Activated CD4-positive, CD25-positive, alpha-beta regulatory T cell treated with anti-CD3 and anti-CD28 coated beads, Interleukin-2, amount 50 U/mL, for 16 hours (primary cell): Measurements from ENCODE around the gene DLL3.

Experiments
- DNase-seq: peaks from one replicate; pipeline ENCODE4 v3.0.0-alpha.2; 2020; ENCODE audit warnings: low read depth, low spot score

DLL3 gene

DNA sequence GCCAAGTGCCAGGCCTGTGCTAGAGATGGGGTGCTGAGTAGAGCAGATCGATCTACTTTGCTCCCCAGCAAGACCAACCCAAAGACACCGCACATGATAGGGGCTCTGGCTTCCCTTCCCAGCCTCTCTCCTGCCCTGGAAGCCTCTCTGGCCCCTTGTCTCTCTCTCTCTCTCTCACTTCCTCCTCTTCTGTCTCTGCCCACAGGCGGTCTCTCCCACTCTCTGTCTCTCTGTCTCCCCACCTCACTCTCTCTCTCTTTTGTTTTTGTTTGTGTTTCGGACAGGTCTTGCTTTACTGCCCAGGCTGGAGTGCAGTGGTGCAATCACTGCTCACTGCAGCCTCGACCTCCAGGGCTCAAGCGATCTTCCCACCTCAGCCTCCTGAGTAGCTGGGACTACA lies 17.5 kb downstream of the DLL3 start:
- DNase-seq = no peak

DNA sequence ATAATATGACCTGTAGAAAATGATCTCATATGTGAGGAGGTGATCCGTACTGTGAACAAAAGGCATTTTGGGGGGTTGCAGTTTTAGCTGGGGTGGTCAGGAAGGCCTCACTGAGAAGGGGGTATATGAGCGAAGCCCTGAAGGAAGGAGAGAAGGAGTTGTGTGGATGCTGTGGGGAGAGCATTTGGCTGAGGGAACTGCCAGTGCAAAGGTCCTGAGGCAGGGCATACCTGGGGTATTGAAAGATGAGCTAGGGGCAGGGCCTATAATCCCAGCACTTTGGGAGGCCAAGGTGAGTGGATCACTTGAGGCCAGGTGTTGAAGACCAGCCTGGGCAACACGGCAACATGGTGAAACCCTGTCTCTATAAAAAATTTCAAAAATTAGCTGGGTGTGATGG lies 18.7 kb downstream of the DLL3 start:
- DNase-seq = no peak

DNA sequence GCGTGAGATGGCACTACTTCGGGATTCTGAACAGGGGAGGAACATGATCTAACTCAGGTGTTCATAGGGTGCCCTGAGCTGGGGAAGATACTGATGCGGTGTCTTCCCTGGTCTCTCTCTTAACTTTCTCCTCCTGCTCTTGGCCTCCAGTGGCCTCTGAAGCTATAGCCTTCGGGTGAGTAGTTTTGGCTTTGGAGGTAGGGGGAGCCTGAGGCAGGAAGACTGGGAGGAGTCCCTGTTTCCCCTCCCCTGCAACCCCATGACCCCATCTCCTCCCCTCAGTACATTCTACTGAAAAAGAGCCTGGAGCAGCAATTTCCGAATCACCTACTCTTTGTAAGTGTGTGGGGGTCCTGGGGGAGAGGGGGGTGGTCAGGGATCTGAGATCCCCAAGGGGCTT lies 19.7 kb downstream of the DLL3 start:
- DNase-seq = no peak

DNA sequence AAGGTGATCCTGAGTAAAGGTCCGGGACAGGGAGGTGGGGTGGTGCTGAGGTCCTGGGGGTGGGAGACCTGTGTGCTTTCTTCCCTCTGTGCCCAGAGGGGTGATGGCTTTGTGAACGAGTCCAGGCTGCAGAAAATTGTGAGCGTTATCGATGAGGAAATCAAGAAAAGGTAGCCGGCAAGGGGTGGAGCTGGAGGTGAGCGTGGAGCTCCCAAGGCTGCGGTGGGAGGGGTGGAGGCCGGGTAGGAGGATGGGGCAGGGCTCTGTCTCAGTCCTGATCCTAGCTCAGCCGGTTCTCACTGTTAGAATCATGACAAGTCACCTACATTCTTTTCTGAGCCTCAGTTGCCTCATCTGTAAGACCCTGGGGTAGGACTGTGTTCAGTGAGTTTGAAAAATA lies 20.2 kb downstream of the DLL3 start:
- DNase-seq = no peak

DNA sequence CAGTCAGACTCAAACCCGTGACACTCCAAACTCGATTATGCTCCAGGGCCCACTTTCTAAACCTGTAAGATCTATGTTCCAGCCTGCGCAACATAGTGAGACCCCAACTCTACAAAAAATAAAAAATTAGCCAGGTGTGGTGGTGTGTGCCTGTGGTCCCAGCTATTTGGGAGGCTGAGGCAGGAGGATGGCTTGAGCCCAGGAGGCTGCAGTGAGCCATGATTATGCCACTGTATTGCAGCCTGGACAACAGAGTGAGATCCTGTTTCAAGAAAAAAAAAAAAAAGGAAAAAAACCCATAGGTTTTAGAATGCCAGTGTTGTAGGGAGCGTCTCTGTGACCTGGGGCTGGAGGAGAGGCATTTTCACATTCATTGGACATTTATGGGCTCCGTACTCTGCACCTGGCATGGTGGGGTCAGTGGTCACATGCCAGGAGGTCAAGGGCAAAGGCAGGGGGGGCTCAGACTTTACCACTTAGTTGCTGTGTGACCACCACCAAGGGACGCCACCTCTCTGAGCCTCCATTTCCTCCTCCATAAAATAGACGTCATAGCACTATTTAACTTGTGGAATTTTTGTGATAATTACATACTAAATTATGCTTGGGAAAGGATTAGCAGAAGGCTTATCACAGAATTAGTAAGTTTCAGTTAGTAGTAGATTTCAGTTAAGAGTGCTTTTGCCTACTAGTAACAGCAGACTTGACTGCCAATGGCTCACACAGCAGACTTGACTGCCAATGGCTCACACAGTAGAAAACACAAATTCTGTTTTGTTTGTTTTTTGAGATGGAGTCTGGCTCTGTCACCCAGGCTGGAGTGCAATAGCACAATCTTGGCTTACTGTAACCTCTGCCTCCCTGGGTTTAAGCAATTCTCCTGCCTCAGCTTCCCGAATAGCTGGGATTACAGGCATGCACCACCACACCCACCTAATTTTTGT lies 22.1 kb downstream of the DLL3 start:
- DNase-seq = no peak

DNA sequence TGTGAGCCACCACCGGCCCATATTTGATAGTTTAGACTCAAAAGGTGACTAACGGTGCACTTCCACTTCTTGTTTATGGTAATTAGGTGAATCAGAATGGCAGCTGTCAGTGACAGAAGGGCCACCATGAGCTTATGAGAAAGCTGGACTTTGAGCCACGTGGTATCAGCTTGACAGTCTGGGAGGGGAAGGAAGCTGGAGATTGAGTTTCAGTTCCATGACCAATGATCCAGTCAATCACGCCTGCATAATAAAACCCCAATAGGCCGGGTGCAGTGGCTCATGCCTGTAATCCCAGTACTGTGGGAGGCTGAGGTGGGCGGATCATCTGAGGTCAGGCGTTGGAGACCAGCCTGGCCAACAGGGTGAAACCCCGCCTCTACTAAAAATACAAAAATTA lies 25.7 kb downstream of the DLL3 start:
- no peak for DNase-seq

DNA sequence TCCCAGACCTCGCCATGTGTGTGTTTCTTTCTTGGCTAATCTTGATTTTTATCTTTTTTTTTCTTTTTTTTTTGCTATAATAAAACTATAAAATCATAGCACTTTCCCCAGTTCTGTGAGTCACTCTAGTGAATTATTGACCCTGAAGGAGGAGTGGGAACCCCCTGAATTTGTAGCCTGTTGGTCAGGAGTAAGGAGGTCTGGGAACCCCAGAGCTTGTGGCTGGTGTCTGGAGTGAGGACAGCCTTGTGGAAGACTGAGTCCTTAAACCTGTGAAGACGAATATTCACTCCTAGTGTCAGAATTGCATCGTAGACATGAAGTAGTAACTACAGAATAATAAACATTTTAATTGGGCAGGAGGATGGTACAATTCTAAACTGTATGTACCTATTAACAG lies 26.5 kb downstream of the DLL3 start:
- no peak for DNase-seq

DNA sequence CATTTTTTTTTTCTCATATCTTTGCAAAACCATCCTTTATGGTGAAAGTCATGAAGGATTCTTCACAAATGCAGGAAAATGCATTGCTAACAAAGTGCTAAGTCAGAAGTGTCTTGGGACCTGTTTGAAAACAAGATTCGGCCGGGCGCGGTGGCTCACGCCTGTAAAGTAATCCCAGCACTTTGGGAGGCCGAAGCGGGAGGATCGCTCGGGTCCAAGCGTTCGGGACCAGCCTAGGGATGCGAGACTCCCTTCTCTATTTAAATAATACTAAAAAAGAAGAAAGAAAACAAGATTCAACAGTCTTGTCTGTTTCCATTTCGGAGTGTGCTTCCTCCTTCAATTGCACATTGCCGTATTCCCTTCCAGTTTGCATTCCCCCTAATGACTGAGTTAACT lies 33.1 kb downstream of the DLL3 start:
- DNase-seq = no peak

DNA sequence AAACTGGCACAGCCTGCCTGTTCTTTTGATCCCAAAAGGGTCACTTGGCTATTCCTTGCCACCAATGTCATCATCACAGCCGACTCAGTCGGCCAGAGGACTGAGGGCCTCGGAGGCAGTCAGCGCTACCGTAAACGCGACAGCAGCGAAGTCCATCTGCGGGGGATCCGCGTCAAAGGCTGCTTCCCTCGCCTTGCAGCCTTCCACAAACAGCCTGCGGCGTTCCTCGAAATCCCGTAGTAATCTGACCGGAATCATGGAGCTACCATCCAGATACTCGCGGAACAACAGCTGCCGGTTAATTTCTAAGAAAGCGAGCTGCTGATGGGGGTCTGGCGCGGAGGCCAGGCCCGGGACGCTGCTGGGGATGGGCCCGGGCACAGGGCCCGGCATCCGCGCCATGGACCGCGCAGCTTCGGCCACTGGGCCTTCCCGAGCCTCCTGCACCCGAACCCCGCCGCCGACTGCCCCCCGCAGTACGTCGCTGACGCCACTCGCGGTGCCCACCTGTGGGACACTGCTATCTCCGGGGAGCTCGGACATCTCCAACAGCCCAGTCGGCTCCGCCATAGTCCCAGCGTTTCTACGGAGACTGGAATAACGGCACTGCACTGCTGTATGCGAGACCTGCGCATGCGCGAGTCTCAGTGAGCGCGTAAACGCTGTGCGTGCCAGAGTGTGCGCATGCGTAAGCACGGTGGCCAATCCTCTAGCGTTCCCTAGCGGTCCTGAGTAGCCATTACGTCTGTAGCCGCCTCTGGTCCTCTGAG lies 33.7 kb downstream of the DLL3 start, which contains the start of gene EID2B:
TSS of gene EID2B (minus strand) at position 620 of the 770 bp plus-strand sequence. CDS start at position 570, 50 bp downstream.
- peak; percentile 89 for DNase-seq

DNA sequence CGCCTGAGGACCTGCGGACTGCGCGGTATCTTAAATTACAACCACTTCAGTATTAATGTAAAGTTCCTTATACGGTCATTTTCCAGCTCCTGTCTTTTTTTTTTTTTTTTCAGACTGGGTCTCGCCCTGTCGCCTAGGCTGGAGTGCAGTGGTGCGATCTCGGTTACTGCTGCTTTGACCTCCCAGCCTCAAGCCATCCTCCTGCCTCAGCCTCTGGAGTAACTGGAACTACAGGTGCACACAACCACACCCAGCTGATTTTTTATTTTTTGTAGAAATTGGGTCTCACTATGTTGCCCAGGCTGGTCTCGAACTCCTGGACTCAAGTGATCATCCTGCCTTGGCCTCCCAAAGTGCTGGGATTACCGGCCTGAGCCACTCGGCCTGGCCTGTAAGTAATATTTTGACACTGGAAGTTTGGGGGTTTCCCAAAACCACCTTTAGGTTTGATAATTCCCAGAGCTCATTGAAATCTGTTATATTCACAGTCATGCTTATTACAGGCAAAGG lies 34.3 kb downstream of the DLL3 start:
- DNase-seq = no peak

DNA sequence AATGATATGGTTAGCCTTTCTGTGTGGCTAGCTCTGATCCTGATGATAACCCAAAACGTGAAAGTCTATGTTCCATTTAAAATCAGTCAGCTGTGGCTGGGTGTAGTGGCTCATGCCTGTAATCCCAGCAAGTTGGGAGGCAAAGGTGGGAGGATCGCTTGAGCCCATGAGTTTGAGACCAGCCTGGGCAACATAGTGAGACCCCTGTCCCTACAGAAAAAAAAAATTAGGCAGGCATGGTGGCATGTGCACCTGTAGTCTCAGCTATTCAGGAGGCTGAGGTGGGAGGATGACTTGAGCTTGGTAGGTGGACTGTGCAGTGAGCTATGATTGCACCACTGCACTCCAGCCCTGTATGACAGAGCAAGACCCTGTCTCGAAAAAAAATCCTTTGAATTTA lies 35.0 kb downstream of the DLL3 start:
- no peak for DNase-seq

DNA sequence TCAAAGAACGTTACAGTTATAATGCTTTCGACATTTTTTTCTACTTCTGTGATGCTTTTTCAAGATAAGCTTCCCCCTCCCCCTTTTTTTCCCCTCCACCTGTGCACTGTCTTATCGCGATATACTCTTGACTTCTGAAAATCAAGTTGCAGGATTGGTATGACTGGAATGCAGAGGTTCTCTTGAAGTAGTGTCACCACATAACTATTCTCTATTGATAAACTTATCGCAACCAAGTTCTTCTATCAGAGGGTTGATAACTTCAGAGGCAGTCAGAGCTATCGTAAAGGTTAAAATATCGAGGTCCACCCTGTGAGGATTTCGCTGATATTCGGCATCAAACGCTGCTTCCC lies 40.4 kb downstream of the DLL3 start:
- DNase-seq = no peak

DNA sequence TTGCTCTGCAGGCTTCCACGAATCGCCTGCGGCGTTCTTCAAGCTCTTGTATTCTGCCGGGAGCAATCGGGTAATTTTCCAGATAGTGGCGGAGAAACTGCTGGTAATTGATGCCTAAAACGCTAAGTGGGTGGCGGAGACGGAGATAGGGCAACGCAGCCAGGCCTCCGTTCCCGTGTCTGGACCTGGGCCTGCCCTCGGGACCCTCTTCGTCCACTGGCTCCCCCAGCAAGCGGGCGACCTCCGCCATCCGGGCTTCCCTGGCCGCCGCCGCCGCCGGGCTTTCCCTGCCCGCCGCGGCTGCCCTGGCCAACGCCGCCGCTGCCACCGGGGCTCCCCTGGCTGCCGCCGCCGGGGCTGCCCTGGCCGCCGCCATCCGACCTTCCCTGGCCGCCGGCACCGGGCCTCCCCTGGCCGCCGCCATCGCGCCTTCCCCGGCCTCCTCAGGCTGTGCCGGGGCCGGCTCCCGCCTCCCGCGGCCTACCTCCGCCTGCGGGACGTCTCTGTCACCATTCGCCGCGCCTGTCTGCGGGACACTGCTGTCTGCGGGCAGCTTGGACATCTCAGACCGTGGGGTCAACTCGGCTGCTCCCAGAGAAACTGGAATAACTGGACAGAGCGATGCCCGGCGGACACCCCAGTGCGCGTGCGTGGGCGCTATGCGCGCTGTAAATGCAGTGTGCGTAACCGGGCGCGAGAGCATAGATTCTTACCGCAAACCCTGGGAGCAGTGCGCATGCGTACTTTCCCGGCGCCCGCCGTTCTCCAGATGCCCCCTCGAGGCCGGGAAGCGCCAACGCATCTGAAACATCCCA lies 41.0 kb downstream of the DLL3 start, which contains the start of gene EID2:
TSS of gene EID2 (minus strand) at position 644 of the 815 bp plus-strand sequence. CDS start at position 562, 82 bp downstream.
- DNase-seq = peak; percentile 83

DNA sequence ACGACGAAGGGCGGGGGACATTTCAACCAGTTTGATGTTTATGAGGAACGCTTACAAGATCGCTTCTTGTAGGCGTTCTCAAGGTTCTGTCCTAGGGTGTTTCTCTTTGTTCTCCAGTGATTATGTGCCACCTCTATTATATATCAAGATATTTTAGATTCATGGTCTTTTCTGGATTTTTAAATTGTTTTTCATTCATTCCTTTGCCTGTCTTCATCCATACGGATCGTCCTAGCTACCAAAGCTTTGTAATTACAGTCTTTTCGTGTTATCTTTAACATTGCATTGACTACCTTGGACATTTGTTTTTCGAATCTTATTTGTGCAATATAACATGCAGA lies 41.6 kb downstream of the DLL3 start:
- DNase-seq = no peak

DNA sequence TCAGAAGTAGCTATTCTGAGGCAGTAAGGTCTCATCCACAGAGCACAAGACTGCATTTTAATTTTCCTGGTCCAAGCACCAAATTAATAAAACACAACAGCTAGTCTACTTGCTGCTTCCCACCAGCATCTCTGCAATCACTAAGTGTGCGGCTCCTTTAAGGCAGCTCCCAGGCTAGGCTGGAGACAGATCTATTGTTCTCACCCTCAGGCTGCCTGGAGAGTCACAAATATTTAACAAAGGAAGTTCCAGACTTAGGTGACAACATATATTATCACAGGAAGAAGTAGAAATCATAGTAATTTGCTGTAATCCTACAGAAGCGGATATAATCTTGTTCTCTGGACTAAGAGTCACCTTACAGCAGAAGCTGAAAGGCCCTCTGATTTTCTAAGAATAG lies 43.5 kb downstream of the DLL3 start:
- no peak for DNase-seq

DNA sequence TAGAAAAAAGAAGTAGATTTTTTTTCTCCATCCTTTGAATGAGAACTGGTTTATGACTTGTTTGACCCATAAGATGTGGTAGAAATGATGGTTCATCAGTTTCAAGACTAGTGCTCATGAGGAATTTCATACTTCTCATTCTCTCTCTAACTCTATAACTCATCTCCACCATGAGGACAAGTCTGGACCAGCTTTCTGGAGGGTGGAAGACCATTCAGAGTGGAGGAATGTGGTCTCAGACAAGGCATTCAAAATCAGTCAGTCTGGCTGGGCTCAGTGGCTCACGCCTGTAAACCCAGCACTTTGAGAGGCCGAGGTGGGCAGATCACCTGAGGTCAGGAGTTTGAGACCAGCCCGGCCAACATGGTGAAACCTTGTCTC lies 44.7 kb downstream of the DLL3 start:
- no peak for DNase-seq

DNA sequence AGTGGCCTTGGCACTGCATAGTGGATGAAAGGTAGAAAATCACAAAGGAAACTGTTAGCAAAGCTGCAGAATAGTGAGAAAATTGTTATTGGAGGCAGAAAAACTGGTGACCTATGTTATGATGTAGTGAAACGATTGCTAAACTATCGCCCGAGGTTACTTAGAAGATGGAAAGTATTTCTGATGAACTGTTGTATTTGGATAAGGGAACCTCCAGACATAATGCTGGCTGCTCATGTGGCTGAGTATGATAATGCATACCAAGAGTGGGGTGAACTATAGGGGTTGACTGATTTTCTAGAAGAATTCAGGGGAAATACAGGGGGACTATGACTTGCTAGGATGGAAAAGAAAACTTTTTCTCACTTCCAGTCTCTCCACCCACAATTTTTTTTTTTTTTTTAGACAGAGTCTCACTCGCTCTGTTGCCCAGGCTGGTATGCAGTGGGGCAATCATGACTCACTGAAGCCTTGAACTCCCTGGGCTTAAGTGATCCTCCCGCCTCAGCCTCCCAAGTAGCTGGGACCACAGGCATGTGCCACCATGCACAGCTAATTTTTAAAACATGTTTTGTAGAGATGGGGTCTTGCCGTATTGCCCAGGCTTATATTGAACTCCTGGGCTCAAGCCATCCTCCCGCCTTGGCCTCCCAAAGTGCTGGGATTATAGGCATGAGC lies 45.6 kb downstream of the DLL3 start:
- no peak for DNase-seq

DNA sequence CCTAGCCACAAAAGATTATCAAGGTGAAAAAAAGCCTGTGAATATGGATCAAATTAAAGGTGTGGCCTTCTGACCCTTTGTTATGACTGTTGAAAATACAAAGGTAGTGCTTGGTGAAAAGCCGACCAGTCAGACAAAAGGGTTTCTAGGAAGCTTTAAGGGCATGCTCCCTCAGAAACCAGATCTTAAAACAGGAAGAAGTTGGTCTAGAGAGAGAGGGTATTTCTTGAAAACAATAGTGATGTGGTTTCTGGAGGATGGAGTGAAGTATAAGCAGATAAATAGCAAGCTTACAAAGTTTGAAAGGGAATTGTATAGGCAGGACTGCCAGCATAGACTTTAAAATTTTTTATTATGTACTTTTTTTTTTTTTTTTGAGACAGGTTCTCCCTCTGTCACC lies 46.2 kb downstream of the DLL3 start:
- no peak for DNase-seq

DNA sequence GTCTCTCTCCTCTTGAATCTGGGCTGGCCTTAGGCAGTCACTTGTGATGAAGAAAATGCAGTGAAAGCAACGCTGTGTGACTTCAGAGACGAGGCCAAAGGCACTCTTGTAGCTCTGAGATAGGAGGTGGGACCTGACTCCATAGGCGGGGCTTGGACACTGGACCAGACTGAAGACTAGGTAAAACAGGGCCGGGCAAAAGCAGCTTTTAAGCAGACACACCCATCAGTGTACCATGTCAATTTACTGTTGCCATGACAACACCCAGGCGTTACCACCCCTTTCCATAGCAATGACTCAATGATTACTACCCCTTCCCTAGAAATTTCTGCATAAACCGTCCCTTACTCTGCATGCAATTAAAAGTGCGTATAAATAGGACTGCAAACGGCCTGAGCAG lies 47.9 kb downstream of the DLL3 start:
- DNase-seq = no peak

DNA sequence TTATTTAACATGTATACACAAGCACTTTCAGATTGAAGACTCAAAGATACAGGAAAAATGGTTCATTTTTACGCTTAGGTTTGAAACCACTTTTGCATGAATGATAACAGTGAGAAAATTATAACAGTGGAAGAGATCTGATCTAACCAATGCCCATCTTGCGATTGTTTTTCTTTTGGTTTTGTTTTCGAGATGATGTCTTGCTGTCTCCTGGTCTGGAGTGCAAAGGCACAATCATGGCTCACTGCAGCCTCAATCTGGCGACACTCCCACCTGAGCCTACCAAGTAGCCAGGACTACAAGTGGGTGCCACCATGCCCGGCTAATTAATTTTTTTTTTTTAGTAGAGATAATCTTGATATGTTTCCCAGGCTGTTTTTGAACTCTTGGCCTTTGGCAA lies 51.5 kb downstream of the DLL3 start:
- DNase-seq = no peak

DNA sequence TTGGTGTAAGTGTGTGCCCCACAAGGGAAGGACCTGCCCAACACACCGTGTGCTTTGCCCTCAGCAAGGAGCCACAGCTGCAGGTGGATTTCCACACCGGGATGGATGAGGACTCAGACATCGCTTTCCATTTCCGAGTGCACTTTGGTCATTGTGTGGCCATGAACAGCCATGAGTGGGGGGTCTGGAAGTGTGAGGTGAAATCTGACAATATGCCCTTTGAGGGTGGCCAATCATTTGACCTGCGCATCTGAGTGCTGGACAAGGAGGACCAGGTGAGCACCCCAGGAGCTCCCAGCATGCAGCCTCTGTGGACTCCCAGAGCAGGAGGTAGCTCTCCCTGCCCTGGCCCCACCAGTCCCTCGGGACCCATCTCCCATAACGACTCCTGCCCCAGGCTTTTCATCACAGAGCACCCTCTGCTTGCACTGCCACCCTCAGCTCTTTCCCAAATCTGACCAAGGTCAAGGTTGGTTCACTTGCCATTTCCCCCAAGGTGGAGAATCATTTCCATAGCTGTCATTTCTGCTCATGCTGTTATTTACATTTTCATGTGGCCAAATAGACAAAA lies 54.4 kb downstream of the DLL3 start:
- no peak for DNase-seq
